H1 (cell line): ENCODE results near the gene SRSF7. TPM values are rescaled to one million over a fixed set of nuclear protein-coding genes. Genes with fewer than 3 reads are reported as not detected.

Experiments
- CTCF ChIA-PET: fragments of 300-600 bp; sonication (Branson Sonifier 250); formaldehyde crosslinking; loops from one replicate; lab custom pipeline; 2021; ENCODE audit not compliant: partially characterized antibody; lab: Charles Lee
- POLR2A ChIA-PET: fragments of 300-600 bp; sonication (Branson Sonifier 250); formaldehyde crosslinking; loops from one replicate; lab custom pipeline; 2021; ENCODE audit warnings: inconsistent platforms; ENCODE audit not compliant: partially characterized antibody; lab: Charles Lee
- DNase-seq, 2 experiments: peaks; one replicate each; pipeline versions ENCODE4 v3.0.0 to v3.0.0-alpha.2; 2010 to 2022; ENCODE audit warnings: low spot score in 2 of 2, low read depth in 1 of 2, mixed read lengths in 1 of 2
- FAIRE-seq: peaks from 2 replicates; lab custom pipeline; 2011; peaks lifted over from hg19 to GRCh38; lab: Jason Lieb, UNC
- H2AFZ ChIP-seq: 2 replicates; pipeline ENCODE4 v1.8.1; 2012; ENCODE audit warnings: low read length, inconsistent platforms
- H2AK5ac ChIP-seq: 2 replicates; pipeline ENCODE4 v1.6.1; 2013; ENCODE audit warnings: low read depth, low read length
- H2BK120ac ChIP-seq: replicated peaks from 2 replicates; pipeline ENCODE3; 2013; ENCODE audit warnings: low read depth, low read length, inconsistent platforms
- H2BK12ac ChIP-seq: 2 replicates; pipeline ENCODE4 v1.6.1; 2013; ENCODE audit warnings: low read depth, low read length
- H2BK15ac ChIP-seq: 2 replicates; pipeline ENCODE4 v1.6.1; 2013; ENCODE audit warnings: low read length
- H2BK20ac ChIP-seq: 2 replicates; pipeline ENCODE4 v1.6.1; 2013; ENCODE audit warnings: low read length
- H2BK5ac ChIP-seq: 2 replicates; pipeline ENCODE4 v1.6.1; 2013; ENCODE audit warnings: low read depth, low read length
- H3K14ac ChIP-seq: 2 replicates; pipeline ENCODE4 v1.6.1; 2013; ENCODE audit warnings: inconsistent platforms; ENCODE audit not compliant: insufficient read length
- H3K18ac ChIP-seq: 2 replicates; pipeline ENCODE4 v1.6.1; 2013; ENCODE audit warnings: low read length; ENCODE audit errors: extremely low read depth
- H3K23ac ChIP-seq: 2 replicates; pipeline ENCODE4 v1.6.1; 2013; ENCODE audit warnings: inconsistent platforms; ENCODE audit not compliant: insufficient read length
- H3K23me2 ChIP-seq: 2 replicates; pipeline ENCODE4 v1.6.1; 2013; ENCODE audit warnings: low read depth, low read length
- H3K27ac ChIP-seq: 2 replicates; pipeline ENCODE4 v1.6.1; 2011; ENCODE audit warnings: low read depth, low read length, inconsistent platforms
- H3K27me3 ChIP-seq, 4 experiments: replicated peaks in 1 of 4; 1 replicate in 1 of 4; 2 replicates in 3 of 4; pipeline versions ENCODE4 v1.6.1 to v1.8.1; 2011 to 2013; ENCODE audit warnings: low read length in 3 of 4, mild to moderate bottlenecking in 3 of 4, inconsistent platforms in 2 of 4, mixed read lengths in 2 of 4, moderate library complexity in 1 of 4; ENCODE audit not compliant: control insufficient read depth in 3 of 4, insufficient read depth in 3 of 4; ENCODE audit errors: extremely low read depth in 1 of 4
- H3K36me3 ChIP-seq, 4 experiments: 2 replicates each; pipeline versions ENCODE4 v1.6.1 to v1.8.1; 2011 to 2013; ENCODE audit warnings: mild to moderate bottlenecking in 4 of 4, low read length in 3 of 4, moderate library complexity in 2 of 4, control low read depth in 1 of 4, inconsistent platforms in 1 of 4; ENCODE audit not compliant: insufficient read depth in 4 of 4, control insufficient read depth in 2 of 4
- H3K4ac ChIP-seq: replicated peaks from 2 replicates; pipeline ENCODE3; 2013; ENCODE audit warnings: low read length, low read depth, mixed read lengths, inconsistent platforms; ENCODE audit not compliant: insufficient read length
- H3K4me1 ChIP-seq, 4 experiments: replicated peaks in 1 of 4; 1 replicate in 1 of 4; 2 replicates in 3 of 4; pipeline versions ENCODE4 v1.6.1 to v1.8.1; 2011 to 2013; ENCODE audit warnings: low read length in 3 of 4, inconsistent platforms in 2 of 4, mixed read lengths in 1 of 4; ENCODE audit not compliant: insufficient read depth in 4 of 4, control insufficient read depth in 3 of 4
- H3K4me2 ChIP-seq, 2 experiments: 2 replicates each; pipeline versions ENCODE4 v1.6.1 to v1.8.1; 2011 to 2013; ENCODE audit warnings: low read depth in 2 of 2, low read length in 2 of 2, control low read depth in 1 of 2, inconsistent platforms in 1 of 2, mild to moderate bottlenecking in 1 of 2; ENCODE audit not compliant: insufficient read depth in 1 of 2
- H3K4me3 ChIP-seq, 4 experiments: fragments of 200-600, 300-600 bp in 1 of 4; sonication (generic), shearing (Covaris generic), sonication (Bioruptor Twin) in 1 of 4; 2 replicates each; pipeline versions ENCODE4 v1.5.1 to v1.8.1; 2011 to 2016; ENCODE audit warnings: low read length in 4 of 4, low read depth in 3 of 4, control low read depth in 2 of 4, inconsistent platforms in 2 of 4, mild to moderate bottlenecking in 2 of 4, mixed read lengths in 1 of 4, moderate library complexity in 1 of 4; ENCODE audit not compliant: insufficient read depth in 2 of 4; ENCODE audit errors: extremely low read depth in 1 of 4
- H3K56ac ChIP-seq: replicated peaks from 2 replicates; pipeline ENCODE3; 2013; ENCODE audit warnings: low read depth, mild to moderate bottlenecking, mixed read lengths, low read length, inconsistent platforms; ENCODE audit not compliant: insufficient read length
- H3K79me1 ChIP-seq: 2 replicates; pipeline ENCODE4 v1.6.1; 2013; ENCODE audit warnings: low read depth, low read length, control low read depth
- H3K79me2 ChIP-seq, 2 experiments: 2 replicates each; pipeline versions ENCODE4 v1.6.1 to v1.8.1; 2012 to 2013; ENCODE audit warnings: low read length in 2 of 2, mild to moderate bottlenecking in 2 of 2, inconsistent platforms in 1 of 2; ENCODE audit not compliant: insufficient read depth in 2 of 2, control insufficient read depth in 1 of 2
- H3K9ac ChIP-seq, 4 experiments: replicated peaks in 1 of 4; 1 replicate in 1 of 4; 2 replicates in 3 of 4; pipeline versions ENCODE4 v1.6.1 to v1.8.1; 2011 to 2013; ENCODE audit warnings: low read depth in 3 of 4, low read length in 3 of 4, control low read depth in 2 of 4, mild to moderate bottlenecking in 2 of 4, moderate library complexity in 2 of 4, inconsistent platforms in 1 of 4; ENCODE audit errors: extremely low read depth in 1 of 4
- H3K9me3 ChIP-seq, 2 experiments: 2 replicates each; pipeline versions ENCODE4 v1.6.1 to v1.8.1; 2012 to 2013; ENCODE audit warnings: mild to moderate bottlenecking in 2 of 2, moderate library complexity in 2 of 2, control low read depth in 1 of 2, inconsistent platforms in 1 of 2, low read depth in 1 of 2, low read length in 1 of 2, mixed read lengths in 1 of 2; ENCODE audit not compliant: insufficient read depth in 2 of 2
- H4K20me1 ChIP-seq, 2 experiments: replicated peaks in 1 of 2; 2 replicates each; pipeline versions ENCODE3 to v1.8.1; 2011 to 2013; ENCODE audit warnings: inconsistent platforms in 2 of 2, low read length in 2 of 2, mild to moderate bottlenecking in 1 of 2; ENCODE audit not compliant: insufficient read depth in 2 of 2, control insufficient read depth in 1 of 2
- H4K5ac ChIP-seq: 2 replicates; pipeline ENCODE4 v1.6.1; 2013; ENCODE audit warnings: low read length, low read depth, mixed read lengths, inconsistent platforms; ENCODE audit not compliant: insufficient read length
- H4K8ac ChIP-seq: 2 replicates; pipeline ENCODE4 v1.8.0; 2013; ENCODE audit warnings: mild to moderate bottlenecking, moderate library complexity, low read length, inconsistent platforms; ENCODE audit not compliant: insufficient read depth; ENCODE audit errors: extremely low read depth
- H4K91ac ChIP-seq: replicated peaks from 2 replicates; pipeline ENCODE3; 2013; ENCODE audit warnings: low read length, mixed read lengths, inconsistent platforms; ENCODE audit not compliant: insufficient read length
- GABPA ChIP-seq: IDR thresholded peaks from 2 replicates; pipeline ENCODE4 v1.6.1; 2011; ENCODE audit warnings: mild to moderate bottlenecking, low read length, moderate library complexity, borderline replicate concordance; ENCODE audit not compliant: insufficient read depth
- JUN ChIP-seq: IDR thresholded peaks from 2 replicates; pipeline ENCODE4 v1.6.1; 2011; ENCODE audit warnings: low read depth, mild to moderate bottlenecking, improper control_type of control experiment, low read length
- SP4 ChIP-seq: IDR thresholded peaks from 2 replicates; pipeline ENCODE4 v1.6.1; 2012; ENCODE audit warnings: low read length, inconsistent platforms
- WGBS, 2 experiments: shearing (Covaris generic) in 1 of 2; methylation state at CpG; one replicate each; pipeline versions ENCODE4 v1.1.6 to v1.1.7; 2013 to 2015; ENCODE audit warnings: low lambda C conversion rate in 2 of 2, mixed read lengths in 2 of 2, inconsistent platforms in 1 of 2, low coverage in 1 of 2, missing lambda C conversion rate in 1 of 2; ENCODE audit not compliant: insufficient replicate concordance in 2 of 2, insufficient coverage in 1 of 2, insufficient read length in 1 of 2; ENCODE audit errors: extremely low coverage in 1 of 2, missing lambda C conversion rate in 1 of 2; 5-methylcytosine and 5-hydroxymethylcytosine counted together
- polyA plus RNA-seq, 7 experiments: library from polyadenylated mRNA; depleted of rRNA in 3 of 7; stranded (reverse) in 5 of 7; unstranded in 2 of 7; fragments of >200 nt in 5 of 7; fragments of 200-250 nt in 2 of 7; gene quantifications; 1 replicate in 5 of 7; 2 replicates in 1 of 7; 4 replicates in 1 of 7; pipeline versions ENCODE4 v1.2.1 to v1.2.3, GENCODE V29; 2011 to 2013; ENCODE audit warnings: missing spikeins in 2 of 7, mixed read lengths in 2 of 7
- total RNA-seq: library from RNA; stranded (reverse); fragmentation: NEBNext Ultra II Directional; extraction: Animal tissue kit (Norgen Biotek cat#: 25700); gene quantifications from 2 replicates; pipeline ENCODE4 v1.2.1, GENCODE V29; 2021

SRSF7 gene
- total and polyA plus RNA-seq, 2 of the 8 experiments (the other 6 are each of a cell fraction or from before 2014, with no cell fraction given): 370 to 415 TPM

GRCh38 chr2:38771632-38772031, 20.5 kb upstream of the SRSF7 start:
- H3K4me1 ChIP-seq: no peaks in the 10 kb centered on the region
- no peak overlapping the region for H3K18ac ChIP-seq
- H2AK5ac ChIP-seq: no peak overlapping the region
- FAIRE-seq (no peak), DNase-seq (no peak)
- H2BK12ac ChIP-seq: no peak overlapping the region
- WGBS, 2 experiments: 85% methylated on average over 5 of the region's 5 CpGs; no CpG with 5 or more reads in 1 of the 2 experiments
- no peak overlapping the region for H3K4me2 ChIP-seq
- no peak overlapping the region for H3K56ac ChIP-seq
- H4K5ac ChIP-seq: no peak overlapping the region
- no peaks in the 10 kb centered on the region for H4K20me1 ChIP-seq
- no peak overlapping the region for H4K91ac ChIP-seq
- H3K27ac ChIP-seq: no peak overlapping the region
- H3K4ac ChIP-seq: no peak overlapping the region
- H3K36me3 ChIP-seq: no peaks in the 10 kb centered on the region
- H2BK5ac ChIP-seq: no peak overlapping the region
- ChIA-PET CTCF (interaction anchor here (1.5 kb wide), 1 partner anchor 176 kb away, joined by 3 read pairs; no protein-coding TSS in a partner anchor), POLR2A (interaction anchor here (8.9 kb wide), 1 partner anchor 22 kb away, joined by 124 read pairs; the partner anchor contains the start of gene SRSF7)
- no peak overlapping the region for H3K14ac ChIP-seq
- TF ChIP-seq GABPA (no peak), JUN (no peak), SP4 (no peak)
- H3K23ac ChIP-seq: no peak overlapping the region
- no peak overlapping the region for H2BK120ac ChIP-seq
- no peak overlapping the region for H2AFZ ChIP-seq
- no peaks in the 10 kb centered on the region for H3K9me3 ChIP-seq
- H3K9ac ChIP-seq: no peak overlapping the region
- H3K27me3 ChIP-seq: no peaks in the 10 kb centered on the region; a peak in 2 of 7 replicates
- H3K79me2 ChIP-seq: no peaks in the 10 kb centered on the region
- no peaks in the 10 kb centered on the region for H3K23me2 ChIP-seq
- no peak overlapping the region for H3K4me3 ChIP-seq
- H2BK15ac ChIP-seq: no peak overlapping the region
- no peak overlapping the region for H2BK20ac ChIP-seq
- no peak overlapping the region for H4K8ac ChIP-seq
- H3K79me1 ChIP-seq: no peaks in the 10 kb centered on the region
